Stimulated activated naive CD4-positive, alpha-beta T cell (primary cell): ENCODE results near the gene ZNF101.
"Not testable (repeated sequence)": the region's sequence is repeated elsewhere in the genome, so short reads cannot be mapped to it uniquely, and the experiment has no call there.

Experiments
- DNase-seq, 6 experiments: peaks; one replicate each; lab custom pipeline; 2025; lab: John Stamatoyannopoulos, UW

ZNF101 gene

DNA sequence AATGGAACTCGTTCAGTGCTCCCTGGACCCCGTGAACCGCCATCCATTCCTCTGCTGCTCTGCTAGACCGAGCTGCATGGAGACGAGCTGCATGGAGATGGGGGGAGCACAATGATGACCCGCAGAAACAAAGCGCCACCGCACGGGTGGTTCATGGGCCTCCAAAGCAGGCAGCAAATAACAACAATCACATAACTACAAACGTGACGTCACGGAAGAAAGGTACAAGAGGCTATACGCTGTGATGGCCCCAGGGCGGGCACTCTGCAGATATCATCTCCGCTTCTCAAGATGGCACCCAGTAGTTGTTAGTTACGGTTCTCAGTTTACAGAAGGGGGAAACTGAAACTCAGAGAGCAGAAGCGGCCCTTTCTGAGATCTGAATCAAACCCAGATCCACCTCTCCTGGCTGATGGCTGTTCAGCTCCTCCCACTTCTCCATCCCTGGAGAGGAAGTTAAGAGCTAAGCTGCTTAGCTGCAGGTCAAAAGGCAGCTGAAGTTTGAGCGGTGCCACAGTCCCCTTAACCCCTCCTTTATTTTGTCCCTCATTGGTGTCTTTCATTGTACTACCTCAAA, 6.9 kb upstream of the ZNF101 start:
- DNase-seq: no peak

DNA sequence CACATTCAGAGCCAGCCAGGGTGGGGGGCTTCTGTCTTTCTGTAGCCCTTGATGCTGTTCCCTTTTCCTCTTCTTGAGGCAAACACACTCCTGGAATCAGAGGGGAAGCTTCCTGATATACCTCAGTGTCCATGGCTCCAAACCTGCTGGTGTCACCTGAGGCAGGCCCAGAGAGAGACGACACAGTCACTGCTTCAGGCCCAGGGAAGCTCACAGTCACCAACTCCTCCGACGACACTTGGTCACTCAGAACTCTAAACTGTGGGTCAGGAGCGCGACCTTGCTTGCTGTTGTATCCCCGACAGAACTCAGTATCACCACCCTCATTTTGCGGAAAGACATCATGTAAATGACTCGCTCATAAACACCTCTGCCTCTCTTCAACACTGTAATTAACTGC, 6.3 kb upstream of the ZNF101 start:
- no peak for DNase-seq

DNA sequence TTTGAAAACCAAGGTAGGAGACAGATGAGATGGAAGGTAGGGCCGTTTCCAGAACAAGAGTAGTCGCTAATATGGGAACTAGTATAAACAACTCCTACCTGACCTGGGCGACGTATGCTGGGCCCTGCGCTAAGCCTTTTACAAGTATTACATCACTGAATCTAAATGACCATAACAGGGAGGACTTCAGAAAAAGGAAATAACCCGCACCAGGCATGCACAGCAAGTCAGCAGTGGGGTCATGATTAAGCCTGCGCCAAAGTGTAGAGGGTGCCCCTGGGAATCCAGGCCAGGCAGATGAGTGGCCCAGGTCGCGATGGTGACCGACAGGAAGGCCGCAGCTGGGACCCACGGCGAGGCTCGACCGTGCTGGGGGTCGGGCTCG, 5.8 kb upstream of the ZNF101 start:
- no peak for DNase-seq

DNA sequence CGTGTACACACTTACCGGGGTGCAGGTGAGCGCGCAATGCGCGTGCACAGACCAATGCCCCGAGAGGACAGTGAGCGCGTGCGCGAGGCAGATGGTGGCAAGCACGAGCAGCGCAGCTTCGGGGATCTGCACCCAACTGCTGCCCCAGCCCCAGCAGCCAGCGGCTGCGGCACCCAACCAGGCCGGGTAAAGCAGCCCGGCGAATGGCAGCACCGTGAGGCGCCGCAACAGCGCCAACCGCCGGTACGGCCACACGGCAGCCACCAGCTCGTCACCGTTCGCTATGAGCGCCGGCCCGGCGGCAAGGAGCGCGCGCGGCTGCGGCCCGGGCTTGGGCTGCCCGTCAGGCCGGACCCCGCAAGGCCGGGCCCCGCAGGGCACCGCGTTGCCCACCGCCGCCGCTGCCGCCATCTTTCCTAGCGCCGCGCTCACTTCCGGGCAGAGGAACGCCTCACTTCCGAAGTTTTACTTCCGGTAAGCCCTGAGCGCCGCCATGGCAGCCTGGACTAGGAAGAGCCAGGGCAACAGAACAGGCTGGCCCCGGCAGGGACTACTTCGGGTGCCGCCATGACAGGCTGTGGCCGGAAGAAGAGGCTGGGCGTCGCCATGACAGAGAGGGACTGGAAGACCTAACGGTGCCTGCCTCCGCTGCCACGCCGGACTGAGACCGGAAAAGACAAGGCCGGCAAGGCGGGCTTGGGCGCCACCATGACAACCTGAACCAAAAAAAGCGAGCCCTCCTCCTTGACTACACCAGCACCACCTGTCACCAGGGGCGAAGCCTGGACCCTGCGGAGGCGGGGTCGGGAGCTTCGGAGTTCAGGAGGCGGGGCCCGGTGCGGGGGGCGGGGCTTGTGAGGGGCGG, 5.2 kb upstream of the ZNF101 start, which contains the start of gene ATP13A1:
Gene ATP13A1, minus strand, starts transcription at position 421 of the 865 bp plus-strand sequence. Its CDS starts 10 bp downstream, at position 411.
- DNase-seq: peak; percentile 86 to 94 (median 94)

DNA sequence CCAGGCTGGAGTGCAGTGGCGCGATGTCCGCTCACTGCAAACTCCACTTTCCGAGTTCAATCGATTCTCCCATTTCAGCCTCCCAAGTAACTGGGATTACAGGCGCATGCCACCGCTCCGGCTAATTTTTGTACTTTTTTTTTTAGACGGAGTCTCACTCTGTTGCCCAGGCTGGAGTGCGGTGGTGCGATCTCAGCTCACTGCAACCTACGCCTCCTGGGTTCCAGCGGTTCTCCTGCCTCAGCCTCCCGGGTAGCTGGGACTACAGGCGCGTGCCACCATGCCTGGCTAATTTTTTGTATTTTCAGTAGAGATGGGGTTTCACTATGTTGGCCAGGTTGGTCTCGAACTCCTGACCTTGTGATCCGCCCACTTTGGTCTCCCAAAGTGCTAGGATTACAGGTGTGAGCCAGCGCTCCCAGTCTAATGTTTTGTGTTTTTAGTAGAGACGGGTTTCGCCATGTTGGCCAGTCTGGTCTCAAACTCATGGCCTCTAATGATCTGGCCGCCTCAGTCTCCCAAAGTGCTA, 3.2 kb upstream of the ZNF101 start:
- DNase-seq: not testable (repeated sequence)

DNA sequence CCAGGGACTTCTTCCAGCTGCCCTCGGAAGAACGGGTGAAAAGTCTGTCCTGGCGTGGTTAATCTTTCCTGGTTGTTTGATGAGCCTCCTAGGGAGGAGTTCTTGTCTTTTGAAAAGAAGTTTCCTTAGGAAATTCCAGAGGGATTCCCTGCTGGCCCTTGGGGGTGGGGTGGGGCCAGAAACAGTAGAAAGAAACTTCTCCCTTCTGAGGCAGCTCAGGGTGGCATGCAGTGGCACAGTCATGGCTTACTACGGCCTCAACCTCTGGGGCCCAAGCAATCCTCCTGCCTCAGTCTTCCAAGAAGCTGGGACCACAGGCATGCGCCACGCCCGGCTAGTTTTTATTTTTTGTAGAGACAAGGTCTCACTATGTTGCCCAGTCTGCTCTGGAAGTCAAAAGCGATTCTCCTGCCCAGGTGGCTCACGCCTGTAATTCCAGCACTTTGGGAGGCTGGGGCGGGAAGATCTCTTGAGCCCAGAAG, 1.5 kb downstream of the ZNF101 start:
- no peak for DNase-seq

DNA sequence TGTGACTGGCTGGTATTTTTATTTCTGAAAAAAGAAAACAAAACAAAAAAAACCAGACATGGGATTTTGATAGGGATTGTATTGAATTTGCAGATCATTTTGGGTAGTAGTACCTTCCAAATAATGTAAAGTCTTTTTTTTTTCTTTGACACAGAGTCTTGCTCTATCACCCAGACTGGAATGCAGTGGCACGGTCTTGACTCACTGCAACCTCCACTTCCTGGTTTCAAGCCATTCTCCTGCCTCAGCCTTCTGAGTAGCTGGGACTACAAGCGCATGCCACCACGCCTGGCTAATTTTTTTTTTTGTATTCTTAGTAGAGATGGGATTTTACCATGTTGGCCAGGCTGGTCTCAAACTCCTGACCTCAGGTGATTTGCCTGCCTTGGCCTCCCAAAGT, 4.2 kb downstream of the ZNF101 start:
- no peak for DNase-seq

DNA sequence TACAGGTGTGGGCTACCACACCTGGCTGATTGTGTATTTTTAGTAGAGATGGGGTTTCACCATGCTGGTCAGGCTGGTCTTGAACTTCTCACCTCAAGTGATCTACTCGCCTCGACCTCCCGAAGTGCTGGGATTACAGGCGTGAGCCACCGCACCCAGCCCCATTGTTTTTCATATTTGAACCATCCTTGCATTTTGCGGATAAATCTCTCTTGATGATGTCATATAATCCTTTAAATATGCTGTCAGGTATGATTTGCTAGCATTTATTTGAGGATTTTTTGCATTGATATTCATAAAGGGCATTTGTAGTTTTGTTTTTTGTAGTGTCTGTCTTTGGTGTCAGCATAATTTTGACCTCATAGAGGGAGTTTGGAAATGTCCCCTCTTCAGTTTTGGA, 5.7 kb downstream of the ZNF101 start:
- no peak for DNase-seq

DNA sequence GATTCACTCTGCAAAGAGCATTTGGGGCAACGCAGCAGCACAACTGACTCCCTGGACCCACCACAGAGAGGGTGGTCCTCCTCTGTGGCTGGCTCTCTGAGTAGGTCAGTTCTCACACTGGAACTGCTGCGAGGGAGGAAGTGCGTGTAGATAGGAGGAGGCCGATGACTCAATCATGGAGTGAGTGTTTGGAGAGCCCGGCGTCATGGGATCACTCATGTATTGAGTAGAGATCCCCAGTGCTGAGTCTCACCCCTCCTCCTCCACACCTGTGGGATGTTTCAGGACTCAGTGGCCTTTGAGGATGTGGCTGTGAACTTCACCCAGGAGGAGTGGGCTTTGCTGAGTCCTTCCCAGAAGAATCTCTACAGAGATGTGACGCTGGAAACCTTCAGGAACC, 8.9 kb downstream of the ZNF101 start:
- DNase-seq: no peak

DNA sequence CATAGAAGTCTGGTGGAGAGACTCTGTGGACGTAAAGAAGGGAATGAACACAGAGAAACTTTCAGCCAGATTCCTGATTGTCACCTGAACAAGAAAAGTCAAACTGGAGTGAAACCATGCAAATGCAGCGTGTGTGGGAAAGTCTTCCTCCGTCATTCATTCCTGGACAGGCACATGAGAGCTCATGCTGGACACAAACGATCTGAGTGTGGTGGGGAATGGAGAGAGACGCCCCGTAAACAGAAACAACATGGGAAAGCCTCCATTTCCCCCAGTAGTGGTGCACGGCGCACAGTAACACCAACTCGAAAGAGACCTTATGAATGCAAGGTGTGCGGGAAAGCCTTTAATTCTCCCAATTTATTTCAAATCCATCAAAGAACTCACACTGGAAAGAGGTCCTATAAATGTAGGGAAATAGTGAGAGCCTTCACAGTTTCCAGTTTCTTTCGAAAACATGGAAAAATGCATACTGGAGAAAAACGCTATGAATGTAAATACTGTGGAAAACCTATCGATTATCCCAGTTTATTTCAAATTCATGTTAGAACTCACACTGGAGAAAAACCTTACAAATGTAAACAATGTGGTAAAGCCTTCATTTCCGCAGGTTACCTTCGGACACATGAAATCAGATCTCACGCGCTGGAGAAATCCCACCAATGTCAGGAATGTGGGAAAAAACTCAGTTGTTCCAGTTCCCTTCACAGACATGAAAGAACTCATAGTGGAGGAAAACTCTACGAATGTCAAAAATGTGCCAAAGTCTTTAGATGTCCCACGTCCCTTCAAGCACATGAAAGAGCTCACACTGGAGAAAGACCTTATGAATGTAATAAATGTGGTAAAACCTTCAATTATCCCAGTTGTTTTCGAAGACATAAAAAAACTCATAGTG, 10.8 kb downstream of the ZNF101 start:
- no peak for DNase-seq

DNA sequence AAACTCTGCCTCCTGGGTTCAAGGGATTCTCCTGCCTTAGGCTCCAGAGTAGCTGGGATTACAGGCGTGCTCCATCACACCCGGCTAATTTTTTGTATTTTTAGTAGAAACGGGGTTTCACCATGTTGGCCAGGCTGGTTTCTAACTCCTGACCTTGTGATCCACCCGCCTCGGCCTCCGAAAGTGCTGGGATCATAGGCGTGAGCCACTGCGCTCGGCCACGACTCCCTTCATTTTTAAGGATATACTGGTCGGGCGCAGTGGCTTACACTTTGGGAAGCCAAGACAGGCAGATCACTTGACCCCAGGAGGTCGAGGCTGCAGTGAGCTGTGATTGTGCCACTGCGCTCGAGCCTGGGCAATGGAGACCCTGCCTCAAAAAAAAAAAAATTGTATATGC, 17.5 kb downstream of the ZNF101 start:
- DNase-seq: not testable (repeated sequence)

DNA sequence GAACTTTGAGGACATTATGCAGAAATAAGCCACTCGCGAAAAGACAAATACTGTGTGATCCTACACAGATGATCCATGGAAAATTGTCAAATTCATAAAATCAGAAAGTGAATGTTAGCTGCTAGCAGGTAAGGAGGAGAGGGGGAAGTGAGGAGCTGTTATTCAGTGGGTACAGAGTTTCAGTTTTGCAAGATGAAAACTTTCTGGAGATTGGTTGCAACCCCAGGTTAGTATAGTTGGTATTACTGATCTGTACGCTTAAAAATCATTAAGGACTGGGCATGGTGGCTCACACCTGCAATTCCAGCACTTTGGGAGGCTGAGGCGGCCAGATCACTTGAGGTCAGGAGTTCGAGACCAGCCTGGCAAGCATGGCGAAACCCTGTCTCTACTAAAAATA, 17.9 kb downstream of the ZNF101 start:
- no peak for DNase-seq

DNA sequence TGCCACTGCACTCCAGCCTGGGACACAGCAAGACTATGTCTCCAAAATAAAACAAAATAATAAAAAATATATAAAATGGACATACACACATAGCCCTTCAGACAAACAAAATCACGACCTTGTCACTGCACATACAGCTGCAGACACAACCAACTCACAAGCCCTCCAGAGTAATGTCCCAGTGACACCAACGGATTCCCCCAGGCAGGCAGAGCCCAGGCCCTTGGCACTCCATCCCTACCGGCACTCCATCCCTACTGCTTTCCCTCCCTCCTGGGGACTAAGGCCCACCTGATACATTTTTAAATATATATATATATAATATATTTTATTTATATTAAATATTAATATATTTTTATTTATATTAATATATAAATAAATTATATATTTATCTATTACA, 18.5 kb downstream of the ZNF101 start:
- DNase-seq: peak in 1 of 6 experiments; percentile 33

DNA sequence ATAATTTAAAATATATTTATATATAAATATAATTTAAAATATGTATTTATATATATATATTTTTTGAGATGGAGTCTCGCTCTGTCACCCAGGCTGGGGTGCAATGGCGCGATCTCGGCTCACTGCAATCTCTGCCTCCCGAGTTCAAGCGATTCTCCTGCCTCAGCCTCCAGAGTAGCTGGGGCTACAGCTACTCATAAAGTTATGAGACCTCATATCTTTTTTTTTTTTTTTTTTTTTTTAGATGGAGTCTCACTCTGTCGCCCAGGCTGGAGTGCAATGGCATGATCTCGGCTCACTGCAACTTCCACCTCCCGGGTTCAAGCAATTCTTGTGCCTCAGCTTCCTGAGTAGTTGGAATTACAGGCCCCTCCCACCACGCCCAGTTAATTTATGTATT, 20.4 kb downstream of the ZNF101 start:
- not testable (repeated sequence) for DNase-seq

DNA sequence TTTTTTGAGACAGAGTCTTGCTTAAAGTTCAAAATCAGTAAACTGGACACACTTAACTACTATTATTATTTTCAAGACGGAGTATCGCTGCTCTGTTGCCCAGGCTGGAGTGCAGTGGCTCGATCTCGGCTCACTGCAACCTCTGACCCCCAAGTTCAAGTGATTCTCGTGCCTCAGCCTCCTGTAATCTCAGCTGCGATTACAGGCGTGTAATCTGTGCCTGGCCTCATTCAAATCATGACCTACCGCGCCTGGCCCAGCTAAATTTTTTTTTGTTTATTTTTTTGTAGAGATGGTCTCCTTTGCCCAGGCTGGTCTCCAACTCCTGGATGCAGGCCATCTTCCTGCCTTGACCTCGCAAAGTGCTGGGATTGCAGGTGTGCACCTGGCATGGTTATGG, 23.0 kb downstream of the ZNF101 start:
- DNase-seq: no peak

DNA sequence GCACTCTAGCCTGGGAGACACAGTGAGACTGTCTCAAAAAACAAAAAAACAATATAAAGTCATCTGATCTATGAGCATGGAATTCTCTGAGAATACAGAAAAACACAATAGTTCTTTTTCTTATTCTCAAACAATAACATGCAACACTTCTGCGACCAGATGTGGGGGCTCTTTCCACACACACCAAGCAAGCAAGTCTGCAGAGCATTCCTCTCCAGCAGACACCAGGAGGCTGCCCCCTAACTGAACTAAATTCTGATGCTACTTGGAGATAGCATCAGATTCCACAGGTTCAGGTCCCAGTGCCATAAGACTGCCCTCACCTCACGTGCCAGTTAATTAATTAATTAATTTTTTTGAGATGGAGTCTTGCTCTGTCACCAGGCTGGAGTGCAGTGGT, 27.7 kb downstream of the ZNF101 start:
- no peak for DNase-seq

DNA sequence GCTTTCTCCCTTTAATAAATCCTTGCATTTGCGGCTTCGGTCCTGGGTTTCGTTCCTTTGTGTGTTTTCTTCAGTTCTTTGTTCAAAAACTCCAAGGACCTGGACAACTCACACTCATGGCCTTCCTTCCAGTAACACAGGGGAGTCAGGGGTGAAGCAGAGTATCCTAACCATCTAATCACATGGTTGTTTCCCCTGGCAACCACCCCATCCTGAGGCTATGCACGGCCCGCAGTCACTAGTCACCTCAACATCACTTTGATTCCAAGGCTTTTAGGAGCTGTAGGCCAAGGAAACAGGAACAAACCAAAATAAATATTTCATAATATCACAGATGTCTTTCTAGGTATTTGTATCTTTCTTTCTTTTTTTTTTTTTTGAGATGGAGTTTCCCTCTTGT, 28.9 kb downstream of the ZNF101 start:
- DNase-seq: no peak

DNA sequence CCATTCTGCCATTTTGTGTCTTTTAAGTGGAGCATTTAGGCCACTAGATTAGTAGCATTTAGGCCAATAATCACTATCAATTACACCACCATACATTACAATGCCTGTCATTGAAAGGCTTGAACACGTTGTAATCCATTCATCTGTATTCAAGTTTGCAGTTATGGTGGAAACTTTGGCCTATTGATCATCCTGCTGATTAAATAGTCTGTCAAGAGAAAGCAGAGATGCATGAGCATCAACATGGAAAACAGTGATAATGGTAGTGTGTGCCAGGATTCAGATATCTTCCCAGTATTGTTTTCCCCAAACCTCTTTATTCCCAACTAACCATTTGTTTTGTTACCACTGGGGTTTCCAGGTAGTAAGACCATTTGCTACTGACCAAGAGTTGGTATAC, 31.9 kb downstream of the ZNF101 start:
- not testable (repeated sequence) for DNase-seq

DNA sequence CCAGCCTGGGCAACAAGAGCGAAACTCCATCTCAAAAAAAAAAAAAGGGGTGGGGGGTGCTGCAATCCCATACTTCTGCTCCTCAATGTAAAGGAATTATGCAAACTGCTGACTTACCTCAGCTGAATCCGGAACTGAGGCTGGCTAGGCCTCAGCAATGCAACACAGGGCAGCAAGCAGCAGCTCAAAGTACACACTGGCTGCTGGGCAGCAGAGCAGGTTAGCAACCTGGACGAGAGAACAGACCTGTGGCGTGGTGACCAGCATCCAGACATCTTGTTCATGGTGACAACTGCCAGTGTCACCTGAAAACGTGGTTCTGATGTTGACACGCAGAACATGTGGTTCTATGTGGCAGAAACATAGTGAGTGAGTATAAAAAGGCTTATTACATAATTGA, 36.2 kb downstream of the ZNF101 start:
- no peak for DNase-seq

DNA sequence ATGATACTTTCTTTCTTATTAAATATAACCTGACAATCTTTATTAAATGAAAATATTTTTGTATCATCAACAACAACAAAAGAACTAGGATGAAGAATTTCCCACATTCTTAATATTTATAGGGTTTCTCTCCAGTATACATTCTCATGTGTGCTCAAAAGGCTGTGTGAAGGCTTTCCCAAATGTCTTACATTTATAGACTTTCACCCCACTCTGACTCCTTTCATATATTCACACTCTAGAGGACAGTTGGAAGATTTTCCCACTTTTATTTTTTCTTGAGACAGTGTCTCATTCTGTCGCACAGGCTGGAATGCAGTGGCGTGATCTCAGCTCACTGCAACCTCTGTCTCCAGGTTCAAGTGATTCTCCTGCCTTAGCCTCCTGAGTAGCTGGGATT, 41.9 kb downstream of the ZNF101 start:
- no peak for DNase-seq

DNA sequence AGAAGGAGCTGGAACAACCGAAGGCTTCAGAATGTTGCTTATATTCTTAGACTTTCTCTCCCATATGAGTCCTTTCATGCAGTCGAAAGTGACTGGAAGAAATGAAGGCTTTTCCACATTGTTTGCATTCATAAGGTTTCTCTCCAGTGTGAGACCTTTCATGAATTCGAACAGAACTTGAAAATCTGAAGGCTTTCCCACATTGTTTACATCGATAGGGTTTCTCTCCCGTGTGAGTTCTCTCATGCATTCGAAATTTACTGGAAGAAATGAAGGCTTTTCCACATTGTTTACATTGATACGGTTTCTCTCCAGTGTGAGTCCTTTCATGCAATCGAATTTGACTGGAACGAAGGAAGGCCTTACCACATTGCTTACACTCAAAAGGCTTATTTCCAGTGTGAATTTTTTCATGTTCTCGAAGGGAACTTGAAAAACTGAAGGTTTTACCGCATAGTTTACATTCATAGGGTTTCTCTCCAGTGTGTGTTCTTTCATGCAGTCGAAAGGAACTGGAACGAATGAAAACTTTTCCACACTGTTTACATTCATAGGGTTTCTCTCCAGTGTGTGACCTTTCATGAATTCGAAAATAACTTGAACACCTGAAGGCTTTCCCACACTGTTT, 42.8 kb downstream of the ZNF101 start:
- no peak for DNase-seq
